Activated CD4-positive, alpha-beta T cell treated with anti-CD3 and anti-CD28 coated beads for 4 hours (primary cell): ENCODE results near the gene COL28A1.

Source experiments
- DNase-seq, 2 donors: peaks; one replicate each; pipeline ENCODE4 v3.0.0-alpha.2; 2020

COL28A1 gene

GRCh38 chr7:7452652-7453051, 83.0 kb downstream of the COL28A1 start:
- DNase-seq = no peak

GRCh38 chr7:7452119-7452518, 83.6 kb downstream of the COL28A1 start:
- no peak for DNase-seq

- DNase-seq = no peak
Measured at GRCh38 chr7:7449055-7449454, 86.6 kb downstream of the COL28A1 start.

GRCh38 chr7:7446616-7447015, 89.1 kb downstream of the COL28A1 start:
- DNase-seq = no peak

GRCh38 chr7:7443806-7444350, 91.8 kb downstream of the COL28A1 start:
- DNase-seq = no peak

GRCh38 chr7:7439564-7439963, 96.1 kb downstream of the COL28A1 start:
- no peak for DNase-seq

GRCh38 chr7:7438851-7439250, 96.8 kb downstream of the COL28A1 start:
- no peak for DNase-seq

- no peak for DNase-seq
Measured at GRCh38 chr7:7435978-7436377, 99.7 kb downstream of the COL28A1 start.

GRCh38 chr7:7434329-7434728, 101.3 kb downstream of the COL28A1 start:
- DNase-seq = no peak

GRCh38 chr7:7433811-7434210, 101.9 kb downstream of the COL28A1 start:
- DNase-seq = no peak

- DNase-seq = no peak
Measured at GRCh38 chr7:7432979-7433378, 102.7 kb downstream of the COL28A1 start.

GRCh38 chr7:7428806-7429205, 106.9 kb downstream of the COL28A1 start:
- DNase-seq = no peak

- DNase-seq = no peak
Measured at GRCh38 chr7:7427363-7427762, 108.3 kb downstream of the COL28A1 start.

GRCh38 chr7:7426676-7427075, 109.0 kb downstream of the COL28A1 start:
- no peak for DNase-seq

- no peak for DNase-seq
Measured at GRCh38 chr7:7425321-7425720, 110.4 kb downstream of the COL28A1 start.

GRCh38 chr7:7424151-7424873, 111.4 kb downstream of the COL28A1 start:
- DNase-seq = peak; percentile 12 to 38

- DNase-seq = no peak
Measured at GRCh38 chr7:7422641-7423040, 113.0 kb downstream of the COL28A1 start.

- DNase-seq = no peak
Measured at GRCh38 chr7:7421826-7422225, 113.8 kb downstream of the COL28A1 start.

- no peak for DNase-seq
Measured at GRCh38 chr7:7418997-7419396, 116.7 kb downstream of the COL28A1 start.

GRCh38 chr7:7417851-7418250, 117.8 kb downstream of the COL28A1 start:
- no peak for DNase-seq

- DNase-seq = no peak
Measured at GRCh38 chr7:7417414-7417813, 118.3 kb downstream of the COL28A1 start.

GRCh38 chr7:7416031-7416858, 119.4 kb downstream of the COL28A1 start:
- no peak for DNase-seq

- DNase-seq = no peak
Measured at GRCh38 chr7:7414791-7415603, 120.7 kb downstream of the COL28A1 start.
